Choroid plexus epithelial cell (primary cell): ENCODE results near the gene NDUFB4.
A peak's percentile ranks its signal among the peaks of the same experiment; 100 is the strongest.

Source experiments
- DNase-seq: peaks from one replicate; pipeline ENCODE4 v3.0.0-alpha.2; 2010; ENCODE audit warnings: low read depth
- H3K4me3 ChIP-seq: 2 replicates; pipeline ENCODE4 v1.5.1; 2011; ENCODE audit warnings: low read depth, mild to moderate bottlenecking, control low read depth, low read length, moderate library complexity
- CTCF ChIP-seq: conservative IDR thresholded peaks from 2 replicates; pipeline ENCODE4 v1.5.1; 2011; ENCODE audit warnings: low read depth, mild to moderate bottlenecking, control low read depth, inconsistent platforms, low read length, moderate library complexity

NDUFB4 gene

GRCh38 chr3:120640231-120640630 lies 44.1 kb downstream of the NDUFB4 start:
- no peak overlapping the region for H3K4me3 ChIP-seq
- DNase-seq: no peak
- TF ChIP-seq CTCF: no peak

- no peak for DNase-seq
- H3K4me3 ChIP-seq: no peak overlapping the region
- TF ChIP-seq CTCF: no peak
Measured at GRCh38 chr3:120641696-120642246, 45.6 kb downstream of the NDUFB4 start.

GRCh38 chr3:120642368-120642948 lies 46.3 kb downstream of the NDUFB4 start:
- peak; percentile 34 for TF ChIP-seq CTCF
- H3K4me3 ChIP-seq: no peak overlapping the region
- peak; percentile 67 for DNase-seq

GRCh38 chr3:120645083-120645845 lies 49.1 kb downstream of the NDUFB4 start:
- TF ChIP-seq CTCF: no peak
- no peak overlapping the region for H3K4me3 ChIP-seq
- DNase-seq: peak; percentile 34

- no peak for DNase-seq
- TF ChIP-seq CTCF: no peak
- no peak overlapping the region for H3K4me3 ChIP-seq
Measured at GRCh38 chr3:120646771-120647432, 50.8 kb downstream of the NDUFB4 start.

GRCh38 chr3:120648290-120648689 lies 52.2 kb downstream of the NDUFB4 start:
- no peak for DNase-seq
- H3K4me3 ChIP-seq: no peak overlapping the region
- TF ChIP-seq CTCF: no peak
